HUDEP-2 (cell line): ENCODE results near the gene SH3GLB1.
"Not testable (repeated sequence)": the region's sequence is repeated elsewhere in the genome, so short reads cannot be mapped to it uniquely, and the experiment has no call there.

Source experiments
- DNase-seq, 76 experiments: peaks; one replicate each; lab custom pipeline; 2025; ENCODE audit not compliant: unreplicated experiment in 76 of 76; lab: John Stamatoyannopoulos, UW

The SH3GLB1 gene

DNA sequence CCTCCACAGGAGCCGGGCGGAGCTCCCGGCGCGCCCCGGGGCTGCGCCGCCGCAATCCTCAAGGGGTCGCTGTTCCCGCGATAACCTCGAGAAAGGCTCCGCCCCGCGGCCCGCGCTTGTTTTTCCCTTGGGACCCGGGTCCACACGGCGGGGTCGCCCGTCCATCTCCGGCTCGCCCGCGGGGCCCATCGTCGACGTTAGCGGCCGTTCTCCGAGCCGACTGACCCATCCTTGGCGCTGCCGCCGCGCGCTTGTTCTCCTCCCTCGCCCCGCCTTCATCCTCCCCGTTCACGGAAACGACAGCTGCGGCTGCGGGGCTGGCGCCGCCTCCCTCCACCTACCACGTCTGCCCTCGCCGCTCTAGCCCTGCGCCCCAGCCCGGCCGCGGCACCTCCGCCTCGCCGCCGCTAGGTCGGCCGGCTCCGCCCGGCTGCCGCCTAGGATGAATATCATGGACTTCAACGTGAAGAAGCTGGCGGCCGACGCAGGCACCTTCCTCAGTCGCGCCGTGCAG lies at the start of gene SH3GLB1:
Gene SH3GLB1 (plus strand): TSS at position 119 of the 514 bp plus-strand sequence. CDS start 324 bp downstream, at position 443.
- DNase-seq: peak in 74 of 76 experiments; percentile 9 to 94 (median 86)

DNA sequence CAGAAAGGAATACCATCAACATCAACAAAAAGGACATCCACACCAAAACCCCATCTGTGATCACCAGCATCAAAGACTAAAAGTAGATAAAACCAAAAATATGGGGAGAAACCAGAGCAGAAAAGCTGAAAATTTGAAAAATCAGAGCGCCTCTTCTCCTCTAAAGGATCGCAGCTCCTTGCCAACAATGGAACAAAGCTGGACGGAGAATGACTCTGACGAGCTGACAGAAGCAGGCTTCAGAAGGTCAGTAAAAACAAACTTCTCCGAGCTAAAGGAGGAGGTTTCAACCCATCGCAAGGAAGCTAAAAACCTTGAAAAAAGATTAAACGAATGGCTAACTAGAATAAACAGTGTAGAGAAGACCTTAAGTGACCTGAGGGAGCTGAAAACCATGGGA lies 46.0 kb upstream of the SH3GLB1 start:
- not testable (repeated sequence) for DNase-seq

DNA sequence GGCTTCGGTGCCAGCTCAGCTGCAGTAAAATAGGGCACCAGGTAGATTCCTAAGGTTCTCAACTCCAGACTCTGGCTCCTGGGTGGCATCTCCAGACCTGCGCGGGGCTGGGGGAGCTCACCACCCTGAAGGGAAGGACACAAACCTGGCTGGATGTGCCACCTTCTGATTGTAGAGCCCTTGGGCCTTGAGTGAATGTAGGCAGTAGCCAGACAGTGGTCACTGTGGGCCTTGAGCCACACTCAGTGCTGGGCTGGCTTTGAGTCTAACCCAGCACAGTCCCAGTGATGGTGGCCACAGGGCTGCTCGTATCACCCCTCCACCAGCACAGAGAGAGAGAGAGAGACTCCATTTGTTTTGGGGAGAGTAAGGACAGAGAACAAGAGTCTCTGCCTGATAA lies 38.0 kb upstream of the SH3GLB1 start:
- no peak for DNase-seq

DNA sequence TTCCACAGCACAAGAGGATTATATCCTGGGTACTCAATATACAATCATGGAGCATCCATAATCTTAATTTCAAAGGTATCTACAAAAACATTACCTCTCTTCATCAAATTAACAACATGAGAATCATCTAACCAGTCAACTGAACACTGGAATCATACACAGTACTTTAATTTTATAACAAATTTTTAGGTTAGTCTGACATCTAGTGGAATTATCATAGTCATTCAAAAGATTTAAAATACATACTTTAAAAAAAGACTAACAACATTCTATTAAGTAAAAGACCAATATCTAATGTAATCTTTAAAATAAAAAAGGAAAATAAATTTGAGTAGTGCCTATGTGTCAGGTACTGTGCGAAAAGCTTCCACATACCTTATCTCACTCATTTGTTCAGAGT lies 16.8 kb upstream of the SH3GLB1 start:
- DNase-seq: no peak

DNA sequence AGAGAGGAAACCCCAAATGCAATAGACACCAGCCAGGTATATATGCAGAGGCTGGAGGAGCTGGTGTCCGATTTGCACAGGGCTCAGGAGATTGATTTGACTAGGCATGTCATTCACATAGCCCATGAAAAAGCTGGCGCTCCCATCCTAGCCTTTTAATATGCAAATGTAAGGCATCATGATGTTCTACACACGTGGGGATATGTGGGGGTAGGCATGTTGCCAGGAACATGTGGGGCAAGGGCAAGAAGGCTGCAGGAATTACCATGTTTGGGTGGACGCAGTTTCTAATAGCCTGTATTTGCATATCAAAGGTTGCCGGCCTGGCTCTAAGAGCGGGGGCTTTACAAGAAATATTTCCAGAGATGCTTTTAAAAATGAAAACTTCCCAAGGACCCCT lies 11.7 kb upstream of the SH3GLB1 start:
- no peak for DNase-seq

DNA sequence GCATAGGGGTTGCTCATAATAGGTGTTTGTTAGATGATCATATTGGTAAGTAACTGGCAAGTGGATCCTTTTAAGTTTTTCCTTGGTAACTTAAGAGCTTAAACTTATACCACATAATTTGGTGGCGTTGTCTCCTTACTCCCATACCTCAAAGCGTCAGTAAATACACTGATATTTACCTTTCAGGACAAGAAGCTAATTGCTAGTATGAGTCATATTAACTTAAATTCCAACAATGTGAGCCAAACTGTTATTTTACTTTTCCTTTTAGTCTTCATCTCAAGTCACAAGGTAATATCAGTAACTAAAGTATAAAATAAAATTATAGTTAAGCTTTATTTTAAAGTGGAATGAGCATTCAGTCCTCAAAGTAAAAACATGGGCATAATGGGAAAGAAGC lies 9.0 kb upstream of the SH3GLB1 start:
- DNase-seq: no peak

DNA sequence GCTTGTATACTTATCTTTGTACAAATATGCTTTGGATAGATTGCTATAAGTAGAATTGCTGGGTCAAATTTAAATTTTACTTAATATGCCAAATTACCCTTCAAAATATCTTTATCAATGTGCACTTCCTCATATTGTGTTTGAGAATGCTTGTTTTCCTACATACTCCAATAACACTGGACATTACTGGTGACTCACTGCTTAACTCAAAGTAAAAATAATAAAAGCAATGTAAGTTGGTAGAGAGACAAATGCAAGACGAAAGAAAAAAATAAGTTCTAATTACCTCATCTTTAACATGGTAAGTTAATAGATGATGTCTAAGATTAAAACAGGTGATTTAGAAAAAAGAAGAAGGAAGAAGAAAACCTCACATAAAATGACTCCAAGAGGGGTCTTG lies 7.9 kb upstream of the SH3GLB1 start:
- DNase-seq: no peak

DNA sequence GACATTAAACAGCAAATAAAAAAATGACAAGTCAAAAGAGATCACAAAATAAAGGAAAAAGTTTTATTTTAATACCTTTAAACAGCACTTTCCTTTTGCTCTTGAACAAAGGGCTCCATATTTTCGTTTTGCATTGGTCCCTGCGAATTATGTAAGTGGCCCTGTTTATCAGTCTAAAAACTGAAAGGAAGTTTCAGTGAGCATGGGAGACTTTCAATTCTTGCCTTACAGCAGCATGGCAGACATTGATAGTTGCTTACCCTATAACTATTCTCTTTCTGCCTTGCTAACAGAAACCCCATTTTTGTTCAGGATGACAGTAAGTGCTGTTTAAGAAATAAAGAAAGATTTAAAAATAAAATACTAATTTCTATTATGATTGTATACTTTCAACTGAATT lies 5.2 kb upstream of the SH3GLB1 start:
- no peak for DNase-seq

DNA sequence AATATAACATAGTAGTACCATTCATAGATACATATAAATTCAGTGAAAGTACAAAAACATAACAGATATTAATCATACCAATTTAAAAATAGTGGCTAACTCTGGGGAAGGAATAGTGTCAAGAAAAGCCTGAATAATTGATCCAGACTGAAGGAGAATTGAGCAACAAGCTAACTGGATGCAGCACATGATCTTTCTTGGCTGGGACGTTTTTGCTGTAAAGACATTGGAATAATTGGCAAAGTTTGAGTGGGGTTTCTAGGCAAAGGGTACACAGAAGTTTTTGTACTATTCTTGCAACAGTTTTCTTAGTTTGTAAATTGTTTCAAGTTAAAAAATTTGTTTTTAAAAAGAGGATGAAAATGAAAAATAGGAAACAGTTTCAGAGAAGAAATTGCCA lies 2.6 kb upstream of the SH3GLB1 start:
- DNase-seq: no peak

DNA sequence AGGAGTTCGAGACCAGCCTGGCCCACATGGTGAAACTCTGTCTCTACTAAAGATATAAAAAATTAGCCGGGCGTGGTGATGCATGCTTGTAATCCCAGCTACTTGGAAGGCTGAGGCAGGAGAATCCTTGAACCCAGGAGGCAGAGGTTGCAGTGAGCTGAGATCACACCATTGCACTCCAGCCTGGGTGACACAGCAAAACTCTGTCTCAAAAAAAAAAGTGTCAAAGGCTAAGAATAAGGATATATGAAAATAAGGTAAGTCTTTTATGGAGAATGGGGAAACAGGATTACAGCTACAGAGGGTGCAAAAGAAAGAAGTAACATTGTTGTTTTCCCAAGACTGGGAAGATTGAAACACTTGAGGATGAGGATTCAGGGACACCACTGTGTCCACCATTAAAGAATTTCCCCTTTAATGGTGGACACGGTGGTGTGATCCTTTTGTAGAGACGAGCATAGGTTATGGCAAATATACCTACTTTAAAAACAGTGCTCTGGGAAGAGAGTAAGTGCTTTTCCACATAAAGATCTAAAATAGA lies 1.4 kb upstream of the SH3GLB1 start:
- DNase-seq: not testable (repeated sequence)

DNA sequence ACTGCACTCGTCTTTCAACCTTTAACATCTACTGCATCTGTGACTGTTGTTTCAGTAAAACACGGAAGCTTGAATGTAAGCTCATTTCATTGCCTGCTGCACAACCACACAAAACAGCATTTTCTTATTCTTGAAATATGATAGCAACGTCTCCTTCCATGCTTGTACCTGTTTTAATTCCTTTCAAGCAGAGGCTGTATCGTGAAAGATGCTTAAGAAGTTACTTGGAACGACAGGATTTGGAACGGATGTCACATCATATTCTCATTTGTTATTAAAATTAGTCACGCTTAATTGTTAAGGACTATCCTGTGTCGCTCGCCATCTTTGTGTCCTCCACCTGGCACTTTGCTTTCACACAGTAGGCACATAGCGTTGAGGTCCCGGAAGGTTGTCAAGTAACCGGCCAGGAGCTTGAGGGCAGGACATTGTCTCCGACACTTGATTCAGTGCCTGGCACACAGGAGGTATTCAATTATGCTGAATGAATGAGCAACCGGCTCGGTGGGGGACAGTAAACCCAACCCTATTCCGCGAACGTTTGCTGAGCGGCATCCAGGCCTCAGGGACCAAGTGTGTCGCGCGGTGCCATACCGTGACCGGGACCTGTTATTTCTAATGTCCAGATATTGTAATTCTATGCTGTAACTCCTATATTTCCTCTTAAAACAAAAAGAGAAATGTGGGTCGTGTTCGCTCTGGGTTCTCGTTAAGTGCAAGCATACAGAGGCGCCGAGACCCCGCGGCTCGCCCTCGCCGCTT lies 499 bp upstream of the SH3GLB1 start:
- peak in 55 of 76 experiments; percentile 14 to 92 (median 55) for DNase-seq

DNA sequence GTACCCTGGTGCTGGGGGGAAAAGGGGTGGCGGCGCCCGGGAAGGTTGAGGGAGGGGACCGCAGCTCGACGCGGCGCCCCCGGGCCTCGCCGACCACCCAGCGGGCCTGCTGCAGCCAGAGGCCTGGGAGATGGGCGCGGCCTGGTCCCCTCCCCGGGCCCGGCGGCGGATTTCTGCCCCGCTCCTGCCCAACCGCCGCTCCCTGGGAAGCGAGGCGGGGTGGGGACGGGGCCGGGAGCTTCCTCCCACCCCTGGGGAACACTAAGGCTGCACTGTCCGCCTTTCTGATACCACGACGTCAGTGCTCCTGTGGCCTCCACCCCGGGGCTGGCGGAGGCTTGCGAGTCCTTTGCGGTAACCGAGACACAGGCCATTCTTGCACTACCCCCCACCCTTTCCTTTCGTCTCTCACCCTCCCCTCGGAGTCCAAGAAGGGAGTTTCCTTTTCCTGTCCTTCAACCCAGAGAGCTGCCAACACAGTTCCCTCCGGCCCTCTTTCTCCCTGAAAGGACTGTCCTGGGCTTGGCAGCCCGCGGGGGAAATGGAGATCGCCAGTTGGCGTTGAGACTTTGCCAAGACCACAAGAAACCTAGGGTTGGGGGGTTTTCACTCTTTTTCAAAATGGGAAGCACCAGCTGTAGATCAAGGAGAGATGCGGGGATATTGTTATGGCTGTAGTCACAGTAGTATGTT lies 742 bp downstream of the SH3GLB1 start:
- peak in 51 of 76 experiments; percentile 10 to 69 (median 43) for DNase-seq

DNA sequence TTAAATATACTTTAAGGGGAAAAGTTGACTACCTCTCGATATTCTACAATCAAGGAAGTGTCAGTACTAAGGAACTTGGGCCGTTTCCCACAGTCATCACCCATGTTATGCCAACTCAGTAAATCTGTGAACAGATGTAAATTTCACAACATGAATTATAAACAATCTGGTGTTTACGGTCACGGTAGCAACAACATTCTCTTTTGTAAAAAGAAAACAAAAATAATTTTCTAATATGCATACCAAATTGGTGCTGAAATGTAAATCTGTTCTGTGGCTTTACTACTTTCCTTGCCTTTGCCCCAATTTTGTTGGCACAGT lies 1.2 kb downstream of the SH3GLB1 start:
- no peak for DNase-seq

DNA sequence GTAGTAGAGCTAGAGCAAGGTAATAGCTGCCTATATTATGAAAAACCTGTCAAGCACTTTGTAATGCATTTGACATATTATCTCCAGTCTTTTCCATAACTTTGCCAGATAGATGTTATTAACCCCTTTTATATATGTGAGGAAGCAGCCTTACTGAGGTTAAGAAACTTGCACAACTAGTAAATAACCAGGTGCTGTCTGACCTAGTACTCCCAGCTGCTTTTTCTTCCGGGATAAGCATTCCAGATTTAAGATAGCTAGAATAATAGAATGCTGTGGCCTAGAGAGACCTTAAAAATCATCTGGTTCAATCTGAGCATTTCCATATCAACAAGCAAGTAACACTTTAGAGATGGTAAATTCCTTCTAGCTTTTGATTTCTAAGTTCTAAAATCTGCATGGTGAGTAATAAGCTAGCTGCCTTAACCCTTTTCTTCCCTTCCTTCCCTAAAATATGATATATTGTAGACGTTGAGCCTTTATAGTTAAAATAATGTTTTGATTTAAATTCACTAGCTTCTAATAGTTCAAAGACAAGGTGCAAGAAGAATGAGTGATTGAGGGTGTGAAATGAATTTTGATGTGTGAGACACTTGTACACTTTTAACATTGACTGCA lies 1.8 kb downstream of the SH3GLB1 start:
- no peak for DNase-seq

DNA sequence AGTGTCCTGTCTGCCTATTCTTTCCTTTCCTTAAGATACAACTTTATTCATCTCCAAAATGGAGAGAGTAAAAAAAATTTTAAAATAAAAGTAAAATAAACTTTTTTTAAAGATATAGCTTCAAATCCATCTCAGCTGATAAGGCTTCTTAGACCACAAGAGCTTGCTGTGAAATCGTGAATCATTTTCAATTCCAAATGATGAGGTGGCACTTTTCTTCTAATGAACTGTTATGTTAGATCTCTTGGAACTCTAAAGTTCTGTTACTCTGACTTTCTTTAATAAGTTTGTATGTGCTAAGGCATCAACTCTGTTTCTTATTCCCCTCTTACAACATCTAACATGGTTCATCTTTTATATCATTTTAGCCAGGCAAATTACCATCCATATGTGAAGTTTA lies 4.5 kb downstream of the SH3GLB1 start:
- DNase-seq: peak in 2 of 76 experiments; percentile 14 to 16

DNA sequence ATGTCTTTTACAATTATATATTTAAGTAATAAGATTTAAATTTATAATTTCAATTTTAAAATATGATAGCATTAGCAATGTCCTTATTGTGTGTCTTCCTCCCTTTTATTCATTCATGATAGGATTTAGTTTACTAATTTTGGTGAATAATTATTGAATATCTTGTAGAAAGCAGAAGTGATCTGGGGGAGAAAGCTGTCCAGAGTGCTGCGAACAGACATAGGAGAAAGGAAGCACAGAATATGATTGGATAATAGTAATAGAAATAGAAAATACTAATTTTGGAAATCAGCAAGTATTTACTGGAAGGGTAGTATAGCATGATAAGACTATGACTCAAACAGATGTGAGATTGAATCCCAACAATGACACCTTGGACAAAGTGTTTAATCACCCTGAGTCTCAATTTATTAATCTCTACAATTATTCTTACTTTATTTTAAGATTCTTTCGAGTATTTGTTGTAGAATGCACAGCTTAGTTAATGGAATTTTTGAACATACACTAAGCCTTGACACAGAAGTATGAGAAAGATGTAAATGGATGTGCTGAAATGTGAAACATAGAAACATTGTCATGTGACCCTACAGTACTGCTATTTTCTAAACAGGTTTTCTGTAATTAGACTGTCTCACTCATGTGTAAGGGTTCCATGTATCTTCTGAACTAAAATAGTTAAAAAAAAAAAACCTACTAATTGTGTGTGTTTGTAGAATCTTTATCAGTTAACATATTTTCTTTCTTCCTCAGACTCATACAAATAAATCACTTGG lies 7.9 kb downstream of the SH3GLB1 start:
- no peak for DNase-seq

DNA sequence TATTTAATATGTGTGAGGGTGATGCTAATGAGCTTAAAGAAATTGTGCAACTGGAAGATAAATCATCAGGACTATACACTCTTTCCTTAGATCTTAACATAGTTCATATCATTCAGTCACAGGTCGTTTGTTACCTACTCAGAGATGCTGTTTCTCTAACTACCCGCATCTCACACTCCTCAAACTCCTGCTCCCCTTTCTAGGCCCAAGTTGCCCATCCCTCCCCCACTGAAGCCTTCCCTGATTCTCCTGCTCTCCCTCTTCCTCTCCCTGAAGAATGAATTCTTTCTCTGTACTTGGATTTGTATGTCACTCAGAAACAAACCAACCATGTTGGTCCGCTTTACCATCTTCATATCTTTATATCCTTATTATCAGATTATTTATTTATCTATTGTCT lies 9.1 kb downstream of the SH3GLB1 start:
- DNase-seq: no peak

DNA sequence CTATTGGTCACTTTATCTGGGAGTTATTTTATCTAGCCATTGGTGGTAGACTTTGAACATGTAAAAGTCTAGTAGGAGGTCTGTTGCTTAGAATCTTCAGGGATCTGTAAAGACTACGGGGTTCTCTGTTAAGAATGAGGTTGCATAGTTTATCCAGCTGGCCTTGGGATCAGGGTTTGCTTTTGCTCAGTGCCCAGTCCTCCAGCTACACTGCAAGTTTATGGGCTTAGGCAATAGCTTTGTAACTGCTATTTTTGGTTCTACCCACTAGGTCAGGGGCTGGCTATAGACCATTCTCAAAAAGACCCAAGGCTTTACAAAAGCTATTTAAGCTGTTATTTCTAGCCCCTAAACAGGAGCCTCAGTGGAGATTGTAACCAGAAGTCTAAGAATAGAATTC lies 9.8 kb downstream of the SH3GLB1 start:
- DNase-seq: no peak

DNA sequence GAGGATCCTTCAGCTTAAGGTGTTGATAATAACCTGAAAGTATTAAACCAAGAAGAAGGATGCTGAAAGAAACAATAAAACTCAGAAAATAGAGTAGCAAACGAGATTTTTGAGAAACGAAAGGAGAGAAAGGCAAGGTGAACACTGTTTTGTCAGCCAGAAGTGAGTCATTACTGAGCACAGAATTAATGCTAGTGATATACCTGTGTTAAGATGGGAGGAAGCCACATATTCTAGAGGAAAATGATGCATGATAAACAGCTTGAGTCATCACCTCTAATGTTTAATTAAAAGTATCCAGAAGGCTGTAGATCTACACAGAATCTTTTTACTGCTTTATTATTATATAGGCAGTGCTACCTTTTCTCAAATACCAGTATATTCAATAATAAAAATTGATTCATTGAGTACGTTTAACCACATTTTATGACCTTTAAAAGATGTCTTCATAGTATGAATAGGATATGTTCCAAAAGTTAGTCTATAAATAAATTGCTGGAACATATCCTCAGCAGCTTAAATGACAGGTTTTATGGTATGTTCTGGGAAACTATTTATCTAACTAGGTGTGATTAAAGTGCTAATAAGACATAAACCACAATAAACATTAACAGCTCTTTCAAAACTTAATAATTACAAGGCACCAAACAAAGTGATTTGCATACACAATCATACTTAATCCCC lies 10.3 kb downstream of the SH3GLB1 start:
- DNase-seq: no peak

DNA sequence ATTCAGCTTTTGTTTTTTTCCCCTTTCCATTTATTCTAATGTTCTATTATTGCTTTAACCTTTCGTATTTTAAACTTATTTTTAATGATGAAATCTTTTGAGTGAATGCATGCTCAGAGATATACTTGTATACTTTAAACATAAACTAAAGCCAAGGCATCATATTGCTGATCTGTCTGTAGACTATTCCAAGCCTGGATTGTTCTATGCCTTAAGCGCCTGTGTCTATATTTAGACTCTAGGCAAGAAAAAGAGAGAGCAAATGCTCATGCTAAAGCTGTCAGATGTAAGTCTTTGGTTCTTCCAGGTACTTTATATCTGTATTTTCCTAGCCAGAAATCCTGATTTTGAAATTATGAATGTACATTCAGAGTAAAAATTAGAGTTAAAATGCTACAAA lies 14.4 kb downstream of the SH3GLB1 start:
- DNase-seq: no peak
